Endothelial cell of umbilical vein (primary cell): ENCODE results near the gene VPS4A.

Experiments
- EZH2 ChIP-seq: IDR thresholded peaks from 2 replicates; pipeline ENCODE4 v1.6.1; 2012; ENCODE audit warnings: borderline replicate concordance, low read depth, mild to moderate bottlenecking, moderate library complexity, low read length, inconsistent platforms; ENCODE audit not compliant: severe bottlenecking
- JUN ChIP-seq: IDR thresholded peaks from 2 replicates; pipeline ENCODE4 v1.6.1; 2011; ENCODE audit warnings: borderline replicate concordance, low read depth; ENCODE audit not compliant: insufficient read length, insufficient read depth
- POLR2A ChIP-seq: IDR thresholded peaks from 2 replicates; pipeline ENCODE4 v1.6.1; 2012; ENCODE audit warnings: low read depth, mild to moderate bottlenecking, control low read depth, low read length
- TF ChIP-seq, protein P1 (sequence below), 2 donors: IDR thresholded peaks; 1 replicate in 1 of 2; 2 replicates in 1 of 2; pipeline ENCODE4 v1.5.1; 2011; ENCODE audit warnings: low read length in 2 of 2, mild to moderate bottlenecking in 2 of 2, moderate library complexity in 2 of 2, control low read depth in 1 of 2, inconsistent platforms in 1 of 2, low read depth in 1 of 2; ENCODE audit not compliant: insufficient read depth in 1 of 2; ENCODE audit errors: extremely low read depth in 1 of 2

DNA sequence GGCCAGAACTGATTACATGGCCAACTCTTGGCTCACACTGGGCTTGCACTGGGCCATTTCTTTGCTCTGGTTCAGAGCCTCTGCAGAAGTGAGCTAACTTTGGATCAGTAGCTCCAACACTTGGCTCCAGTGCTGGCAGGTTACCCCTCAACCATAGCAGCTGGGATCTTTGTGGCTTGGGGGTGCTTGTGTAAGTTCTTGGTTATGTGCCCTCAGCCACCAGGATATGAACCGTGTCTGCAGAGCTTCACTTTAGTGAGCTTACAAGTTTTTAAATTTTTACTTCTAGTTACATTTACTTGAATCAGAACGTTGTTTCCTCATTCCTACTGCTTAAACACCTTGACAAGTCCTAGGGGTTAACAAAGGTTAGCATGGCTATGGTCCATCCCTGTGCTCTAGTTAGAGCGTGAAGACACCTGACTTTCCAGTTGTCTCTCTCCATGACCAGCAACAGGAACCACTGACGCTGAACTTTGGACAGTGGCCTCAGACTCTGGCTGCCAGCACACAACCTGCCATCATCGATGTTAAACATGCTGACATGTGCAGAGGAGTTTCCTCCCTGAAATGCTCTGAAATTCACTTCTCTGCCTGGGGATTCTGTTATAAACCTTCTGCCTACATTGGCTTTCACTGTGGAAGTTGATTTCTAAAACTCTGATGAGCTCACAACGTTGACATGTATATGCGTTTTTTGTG, 15.2 kb downstream of the VPS4A start:
- TF ChIP-seq EZH2 (no peak), POLR2A (no peak), JUN (no peak)
- TF ChIP-seq, protein P1, sequence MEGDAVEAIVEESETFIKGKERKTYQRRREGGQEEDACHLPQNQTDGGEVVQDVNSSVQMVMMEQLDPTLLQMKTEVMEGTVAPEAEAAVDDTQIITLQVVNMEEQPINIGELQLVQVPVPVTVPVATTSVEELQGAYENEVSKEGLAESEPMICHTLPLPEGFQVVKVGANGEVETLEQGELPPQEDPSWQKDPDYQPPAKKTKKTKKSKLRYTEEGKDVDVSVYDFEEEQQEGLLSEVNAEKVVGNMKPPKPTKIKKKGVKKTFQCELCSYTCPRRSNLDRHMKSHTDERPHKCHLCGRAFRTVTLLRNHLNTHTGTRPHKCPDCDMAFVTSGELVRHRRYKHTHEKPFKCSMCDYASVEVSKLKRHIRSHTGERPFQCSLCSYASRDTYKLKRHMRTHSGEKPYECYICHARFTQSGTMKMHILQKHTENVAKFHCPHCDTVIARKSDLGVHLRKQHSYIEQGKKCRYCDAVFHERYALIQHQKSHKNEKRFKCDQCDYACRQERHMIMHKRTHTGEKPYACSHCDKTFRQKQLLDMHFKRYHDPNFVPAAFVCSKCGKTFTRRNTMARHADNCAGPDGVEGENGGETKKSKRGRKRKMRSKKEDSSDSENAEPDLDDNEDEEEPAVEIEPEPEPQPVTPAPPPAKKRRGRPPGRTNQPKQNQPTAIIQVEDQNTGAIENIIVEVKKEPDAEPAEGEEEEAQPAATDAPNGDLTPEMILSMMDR (IDR thresholded peaks at IDR 0.05; ENCODE audit: extremely low read depth in 1 of 2, insufficient read depth in 1 of 2, low read depth in 1 of 2, low read length in 2 of 2): no peak
